ENCODE results near the gene HDAC4. TPM values are rescaled to one million over a fixed set of nuclear protein-coding genes. Genes with fewer than 3 reads are reported as not detected.

The HDAC4 gene
- total and polyA plus RNA-seq, 2 of the 4 experiments (the other 2 are of a cell fraction) = 4.1 to 7.2 TPM

DNA sequence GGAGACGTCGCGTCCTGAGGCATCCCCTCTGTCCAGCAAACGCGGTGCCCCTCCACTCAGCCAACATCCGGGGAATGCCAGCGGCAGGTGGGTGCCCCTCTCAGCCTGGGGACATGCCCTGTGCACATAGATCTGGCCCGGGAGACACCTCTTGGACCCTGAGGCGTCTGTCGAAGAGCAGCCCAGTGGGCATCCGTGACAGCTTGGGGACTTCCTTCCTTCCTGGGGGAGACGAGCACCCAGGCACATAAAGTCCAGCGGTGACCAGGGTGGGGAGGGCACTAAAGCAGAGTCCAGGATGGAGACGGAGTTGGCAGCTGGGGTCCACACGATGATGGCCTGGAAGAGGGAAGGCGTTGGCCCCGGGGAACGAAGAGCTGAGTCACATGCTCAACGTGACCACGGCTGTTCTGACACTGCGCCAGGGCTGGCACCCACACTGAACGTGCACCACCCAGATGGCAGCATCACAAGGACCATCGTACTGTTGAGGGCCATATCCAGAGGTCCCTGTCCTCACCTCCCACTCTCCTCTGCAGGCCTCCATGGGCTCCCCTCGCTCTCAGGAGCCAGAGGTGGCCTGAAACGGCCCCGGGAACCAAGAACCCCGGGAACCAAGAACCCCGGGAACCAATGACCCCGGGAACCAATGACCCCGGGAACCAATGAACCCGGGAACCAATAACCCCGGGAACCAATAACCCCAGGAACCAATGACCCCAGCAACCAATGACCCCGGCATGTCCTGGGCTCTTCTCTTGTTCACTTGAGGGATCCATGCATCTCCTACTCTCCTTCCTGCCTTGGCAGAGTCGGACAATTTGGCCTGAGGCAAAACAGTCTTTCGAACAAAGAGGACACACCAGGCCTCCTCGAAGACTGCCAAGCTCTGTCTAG, 22.6 kb downstream of the HDAC4 start:
- Histone ChIP-seq H3K18ac (ENCODE audit: low read depth, low read length) (no peak overlapping the region), H3K4ac (ENCODE audit: low read depth, low read length) (no peak overlapping the region), H3K4me2 (ENCODE audit: low read depth, low read length) (no peak overlapping the region), H2AFZ (replicated peaks; ENCODE audit: low read length, poor library complexity) (no peak overlapping the region), H4K8ac (ENCODE audit: low read depth in 2 of 2, low read length in 2 of 2) (no peak overlapping the region), H2BK5ac (ENCODE audit: low read depth, low read length, poor library complexity, severe bottlenecking) (no peak overlapping the region), H3K4me3 (ENCODE audit: insufficient read depth, low read depth, low read length) (no peak overlapping the region), H3K14ac (replicated peaks; ENCODE audit: low read depth, low read length) (no peak overlapping the region), H2BK15ac (ENCODE audit: low read depth, low read length) (no peak overlapping the region), H3K4me1 (ENCODE audit: control insufficient read depth, insufficient read depth, low read length) (no peaks in the 10 kb centered on the region; the same call in 1 of the 2 replicates), H3K36me3 (ENCODE audit: control insufficient read depth, insufficient read depth, low read length) (peaks cover 28% of the 10 kb centered on the region), H3K9me1 (ENCODE audit: insufficient read depth, low read length) (peaks cover 8% of the 10 kb centered on the region; the same call in 1 of the 2 replicates), H3K9me3 (ENCODE audit: control insufficient read depth, insufficient read depth, low read length) (no peaks in the 10 kb centered on the region), H3K27me3 (ENCODE audit: control insufficient read depth, insufficient read depth, low read length) (no peaks in the 10 kb centered on the region), H4K20me1 (ENCODE audit: insufficient read depth, low read length) (peaks cover 45% of the 10 kb centered on the region), H4K91ac (ENCODE audit: insufficient read depth, low read depth, low read length) (no peak overlapping the region), H3K56ac (ENCODE audit: extremely low read depth, insufficient read depth, low read length) (no peak overlapping the region), H3K27ac (ENCODE audit: insufficient read depth, low read length) (no peak overlapping the region), H2AK9ac (replicated peaks; ENCODE audit: low read depth, low read length, poor library complexity) (no peak overlapping the region), H2BK20ac (ENCODE audit: low read depth, low read length) (no peak overlapping the region), H2BK120ac (ENCODE audit: low read depth, low read length) (no peak overlapping the region), H3K23ac (ENCODE audit: low read depth, low read length) (no peak overlapping the region), H2AK5ac (ENCODE audit: low read depth, low read length) (no peak overlapping the region), H4K5ac (ENCODE audit: low read depth, low read length) (no peak overlapping the region), H3K79me1 (ENCODE audit: low read depth in 1 of 2, low read length in 2 of 2) (peaks cover 25 to 64% of the 10 kb centered on the region in 2 experiments), H3K9ac (ENCODE audit: low read depth, low read length) (no peak overlapping the region)
- intact Hi-C loops (cut with micrococcal nuclease) = no loop called here
- no peak for ATAC-seq (ENCODE audit: low read depth)
- in situ Hi-C loops (cut with MboI; ENCODE audit: low sequenced_read_pairs) = no loop called here
- ChIA-PET POLR2A (ENCODE audit: unreplicated experiment) (no interaction called here), CTCF (no interaction called here)
- 89% methylated on average over 14 of the region's 36 CpGs; no CpG with 5 or more reads in 1 of the 2 experiments for WGBS, 2 experiments (ENCODE audit: extremely low coverage in 2 of 2, insufficient read length in 1 of 2)
- no TSS peak for BruUV-seq (replicated peaks)
- no peak for DNase-seq
- dilution Hi-C loops (cut with HindIII; ENCODE audit: low sequenced_read_pairs, unreplicated experiment) = no loop called here
- TF ChIP-seq, protein P1, sequence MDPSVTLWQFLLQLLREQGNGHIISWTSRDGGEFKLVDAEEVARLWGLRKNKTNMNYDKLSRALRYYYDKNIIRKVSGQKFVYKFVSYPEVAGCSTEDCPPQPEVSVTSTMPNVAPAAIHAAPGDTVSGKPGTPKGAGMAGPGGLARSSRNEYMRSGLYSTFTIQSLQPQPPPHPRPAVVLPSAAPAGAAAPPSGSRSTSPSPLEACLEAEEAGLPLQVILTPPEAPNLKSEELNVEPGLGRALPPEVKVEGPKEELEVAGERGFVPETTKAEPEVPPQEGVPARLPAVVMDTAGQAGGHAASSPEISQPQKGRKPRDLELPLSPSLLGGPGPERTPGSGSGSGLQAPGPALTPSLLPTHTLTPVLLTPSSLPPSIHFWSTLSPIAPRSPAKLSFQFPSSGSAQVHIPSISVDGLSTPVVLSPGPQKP (IDR thresholded peaks at IDR 0.05; ENCODE audit: borderline replicate concordance, low read depth, low read length) = no peak
- no peak for TF ChIP-seq CHD1 (IDR thresholded peaks at IDR 0.05; ENCODE audit: low read depth, low read length)
- TF ChIP-seq BHLHE40 (IDR thresholded peaks at IDR 0.05; ENCODE audit: low read depth, low read length) = no peak
- TF ChIP-seq POLR2A (IDR thresholded peaks at IDR 0.05; ENCODE audit: low read depth, low read length) = no peak
- TF ChIP-seq MAFK (IDR thresholded peaks at IDR 0.05; ENCODE audit: low read depth, low read length) = no peak
- TF ChIP-seq MXI1 (IDR thresholded peaks at IDR 0.05; ENCODE audit: borderline replicate concordance, low read depth, low read length) = no peak
- TF ChIP-seq, protein P2, sequence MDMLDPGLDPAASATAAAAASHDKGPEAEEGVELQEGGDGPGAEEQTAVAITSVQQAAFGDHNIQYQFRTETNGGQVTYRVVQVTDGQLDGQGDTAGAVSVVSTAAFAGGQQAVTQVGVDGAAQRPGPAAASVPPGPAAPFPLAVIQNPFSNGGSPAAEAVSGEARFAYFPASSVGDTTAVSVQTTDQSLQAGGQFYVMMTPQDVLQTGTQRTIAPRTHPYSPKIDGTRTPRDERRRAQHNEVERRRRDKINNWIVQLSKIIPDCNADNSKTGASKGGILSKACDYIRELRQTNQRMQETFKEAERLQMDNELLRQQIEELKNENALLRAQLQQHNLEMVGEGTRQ (IDR thresholded peaks at IDR 0.05; ENCODE audit: low read depth, low read length) = no peak
- no peak for TF ChIP-seq MAZ (IDR thresholded peaks at IDR 0.05; ENCODE audit: borderline replicate concordance, low read depth, low read length)
- no peak for TF ChIP-seq CEBPB (IDR thresholded peaks at IDR 0.05; ENCODE audit: low read depth, low read length)
- no peak for TF ChIP-seq NFE2L2 (IDR thresholded peaks at IDR 0.05; ENCODE audit: low read depth, low read length)
- TF ChIP-seq RCOR1 (IDR thresholded peaks at IDR 0.05; ENCODE audit: insufficient replicate concordance, low read length) = no peak
- TF ChIP-seq RAD21 (IDR thresholded peaks at IDR 0.05; ENCODE audit: low read length) = no peak
- TF ChIP-seq SMC3 (IDR thresholded peaks at IDR 0.05; ENCODE audit: low read depth, low read length) = no peak
- no peak for TF ChIP-seq FOS (IDR thresholded peaks at IDR 0.05; ENCODE audit: low read depth, low read length)
- TF ChIP-seq, protein P3, sequence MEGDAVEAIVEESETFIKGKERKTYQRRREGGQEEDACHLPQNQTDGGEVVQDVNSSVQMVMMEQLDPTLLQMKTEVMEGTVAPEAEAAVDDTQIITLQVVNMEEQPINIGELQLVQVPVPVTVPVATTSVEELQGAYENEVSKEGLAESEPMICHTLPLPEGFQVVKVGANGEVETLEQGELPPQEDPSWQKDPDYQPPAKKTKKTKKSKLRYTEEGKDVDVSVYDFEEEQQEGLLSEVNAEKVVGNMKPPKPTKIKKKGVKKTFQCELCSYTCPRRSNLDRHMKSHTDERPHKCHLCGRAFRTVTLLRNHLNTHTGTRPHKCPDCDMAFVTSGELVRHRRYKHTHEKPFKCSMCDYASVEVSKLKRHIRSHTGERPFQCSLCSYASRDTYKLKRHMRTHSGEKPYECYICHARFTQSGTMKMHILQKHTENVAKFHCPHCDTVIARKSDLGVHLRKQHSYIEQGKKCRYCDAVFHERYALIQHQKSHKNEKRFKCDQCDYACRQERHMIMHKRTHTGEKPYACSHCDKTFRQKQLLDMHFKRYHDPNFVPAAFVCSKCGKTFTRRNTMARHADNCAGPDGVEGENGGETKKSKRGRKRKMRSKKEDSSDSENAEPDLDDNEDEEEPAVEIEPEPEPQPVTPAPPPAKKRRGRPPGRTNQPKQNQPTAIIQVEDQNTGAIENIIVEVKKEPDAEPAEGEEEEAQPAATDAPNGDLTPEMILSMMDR (conservative IDR thresholded peaks at IDR 0.05; ENCODE audit: low read depth, low read length) = no peak

Measured in IMR-90 (cell line).